ENCODE results near the gene SARDH. TPM values are rescaled to one million over a fixed set of nuclear protein-coding genes. Genes with fewer than 3 reads are reported as not detected.

SARDH gene
- polyA plus RNA-seq, 1 donor (not counting 4 experiments of a cell fraction or from before 2014, with no cell fraction given) = 0.03 TPM

GRCh38 chr9:133672503-133673257 lies 65.5 kb downstream of the SARDH start:
- FAIRE-seq (no peak), DNase-seq (ENCODE audit: low read depth, low spot score) (no peak)
- no peak overlapping the region for H3K9ac ChIP-seq (ENCODE audit: control insufficient read depth, extremely low read depth, insufficient read depth, low read length)
- no peak overlapping the region for H3K4me2 ChIP-seq (ENCODE audit: control insufficient read depth, extremely low read depth, insufficient read depth, low read depth, low read length)
- H3K4me1 ChIP-seq (ENCODE audit: control insufficient read depth, extremely low read depth, insufficient read depth, low read length) = no peaks in the 10 kb centered on the region
- no peaks in the 10 kb centered on the region for H3K9me3 ChIP-seq (ENCODE audit: control insufficient read depth, low read depth, low read length)
- no peaks in the 10 kb centered on the region for H3K36me3 ChIP-seq (ENCODE audit: control insufficient read depth in 2 of 2, extremely low read depth in 1 of 2, insufficient read depth in 2 of 2, low read length in 2 of 2)
- dilution Hi-C loops (cut with MboI; ENCODE audit: extremely low pct_ligation_motif_present, low sequenced_read_pairs) = no loop called here
- H2AFZ ChIP-seq (ENCODE audit: control insufficient read depth, low read length) = no peak overlapping the region
- TF ChIP-seq CTCF (optimal IDR thresholded peaks at IDR 0.05 in 1 of 3, IDR thresholded peaks at IDR 0.05 in 1 of 3, conservative IDR thresholded peaks at IDR 0.05 in 1 of 3; ENCODE audit: extremely low read depth in 1 of 3, insufficient read depth in 2 of 3, low read length in 3 of 3) (no peak), EZH2 (IDR thresholded peaks at IDR 0.05; ENCODE audit: low read length) (no peak)
- H3K4me3 ChIP-seq (ENCODE audit: control insufficient read depth in 2 of 3, extremely low read depth in 1 of 3, insufficient read depth in 2 of 3, low read depth in 1 of 3, low read length in 3 of 3) = no peak overlapping the region
- no peaks in the 10 kb centered on the region for H3K79me2 ChIP-seq (ENCODE audit: control insufficient read depth, insufficient read depth, low read length)
- no peaks in the 10 kb centered on the region for H3K9me1 ChIP-seq (ENCODE audit: control insufficient read depth, extremely low read depth, insufficient read depth, low read length)
- no peaks in the 10 kb centered on the region for H3K27me3 ChIP-seq (ENCODE audit: control insufficient read depth, extremely low read depth, insufficient read depth, low read length)
- H4K20me1 ChIP-seq (ENCODE audit: control insufficient read depth, extremely low read depth, insufficient read depth, low read length) = no peaks in the 10 kb centered on the region
- H3K27ac ChIP-seq (ENCODE audit: control insufficient read depth, insufficient read depth, low read length) = no peak overlapping the region

- TF ChIP-seq EZH2 (IDR thresholded peaks at IDR 0.05; ENCODE audit: low read length) (no peak), CTCF (optimal IDR thresholded peaks at IDR 0.05 in 1 of 3, IDR thresholded peaks at IDR 0.05 in 1 of 3, conservative IDR thresholded peaks at IDR 0.05 in 1 of 3; ENCODE audit: extremely low read depth in 1 of 3, insufficient read depth in 2 of 3, low read length in 3 of 3) (no peak)
- Histone ChIP-seq H3K27ac (ENCODE audit: control insufficient read depth, insufficient read depth, low read length) (no peak overlapping the region), H3K4me2 (ENCODE audit: control insufficient read depth, extremely low read depth, insufficient read depth, low read depth, low read length) (no peak overlapping the region), H3K9me1 (ENCODE audit: control insufficient read depth, extremely low read depth, insufficient read depth, low read length) (no peaks in the 10 kb centered on the region), H3K9me3 (ENCODE audit: control insufficient read depth, low read depth, low read length) (no peaks in the 10 kb centered on the region), H4K20me1 (ENCODE audit: control insufficient read depth, extremely low read depth, insufficient read depth, low read length) (no peaks in the 10 kb centered on the region), H3K4me1 (ENCODE audit: control insufficient read depth, extremely low read depth, insufficient read depth, low read length) (no peaks in the 10 kb centered on the region), H2AFZ (ENCODE audit: control insufficient read depth, low read length) (no peak overlapping the region), H3K9ac (ENCODE audit: control insufficient read depth, extremely low read depth, insufficient read depth, low read length) (no peak overlapping the region), H3K36me3 (ENCODE audit: control insufficient read depth in 2 of 2, extremely low read depth in 1 of 2, insufficient read depth in 2 of 2, low read length in 2 of 2) (no peaks in the 10 kb centered on the region), H3K79me2 (ENCODE audit: control insufficient read depth, insufficient read depth, low read length) (no peaks in the 10 kb centered on the region), H3K27me3 (ENCODE audit: control insufficient read depth, extremely low read depth, insufficient read depth, low read length) (no peaks in the 10 kb centered on the region), H3K4me3 (ENCODE audit: control insufficient read depth in 2 of 3, extremely low read depth in 1 of 3, insufficient read depth in 2 of 3, low read depth in 1 of 3, low read length in 3 of 3) (no peak overlapping the region)
- FAIRE-seq (no peak), DNase-seq (ENCODE audit: low read depth, low spot score) (no peak)
- dilution Hi-C loops (cut with MboI; ENCODE audit: extremely low pct_ligation_motif_present, low sequenced_read_pairs) = no loop called here
Measured at GRCh38 chr9:133671371-133671770, 66.8 kb downstream of the SARDH start.

All from keratinocyte (primary cell).